GM19023 (cell line): ENCODE data around the gene RTL1.

ENCODE experiments used
- ATAC-seq: cut with Tn5 transposase; IDR thresholded peaks from one replicate; pipeline ENCODE4 v1.9.1; 2021; ENCODE audit warnings: mild to moderate bottlenecking, moderate library complexity; ENCODE audit not compliant: unreplicated experiment

RTL1 gene

GRCh38 chr14:100836941-100837804 is 66.3 kb downstream of the RTL1 start:
- ATAC-seq: no peak

GRCh38 chr14:100836311-100836805 is 67.2 kb downstream of the RTL1 start:
- ATAC-seq: no peak

GRCh38 chr14:100835548-100836310 is 67.8 kb downstream of the RTL1 start:
- ATAC-seq: no peak

- ATAC-seq: no peak
Observed at GRCh38 chr14:100834794-100835547, 68.6 kb downstream of the RTL1 start.

GRCh38 chr14:100834082-100834793 is 69.3 kb downstream of the RTL1 start:
- ATAC-seq: no peak

GRCh38 chr14:100832311-100832960 is 71.1 kb downstream of the RTL1 start:
- ATAC-seq: no peak

- no peak for ATAC-seq
Observed at GRCh38 chr14:100830681-100831080, 72.8 kb downstream of the RTL1 start.
